IgD-negative memory B cell (primary cell): ENCODE measurements around the gene GAN. TPM values are rescaled to one million over a fixed set of nuclear protein-coding genes. Genes with fewer than 3 reads are reported as not detected.

Source experiments
- H3K27ac Mint-ChIP-seq, 3 donors: one replicate each; pipeline ENCODE4 v1.8.0; 2020 to 2022; ENCODE audit warnings: mild to moderate bottlenecking in 3 of 3, mixed read lengths in 3 of 3, moderate library complexity in 1 of 3
- H3K27me3 Mint-ChIP-seq: one replicate; pipeline ENCODE4 v1.8.0; 2021; ENCODE audit warnings: mixed read lengths
- H3K36me3 Mint-ChIP-seq: one replicate; pipeline ENCODE4 v1.8.0; 2020; ENCODE audit warnings: mild to moderate bottlenecking, mixed read lengths
- H3K4me1 Mint-ChIP-seq, 3 donors: one replicate each; pipeline ENCODE4 v1.8.0; 2020 to 2022; ENCODE audit warnings: mixed read lengths in 3 of 3, mild to moderate bottlenecking in 1 of 3
- H3K4me3 Mint-ChIP-seq, 4 donors: one replicate each; pipeline ENCODE4 v1.8.0; 2020 to 2022; ENCODE audit warnings: mild to moderate bottlenecking in 4 of 4, mixed read lengths in 4 of 4, moderate library complexity in 3 of 4
- H3K9me3 Mint-ChIP-seq, 3 donors: one replicate each; pipeline ENCODE4 v1.8.0; 2020 to 2021; ENCODE audit warnings: mixed read lengths in 3 of 3, mild to moderate bottlenecking in 1 of 3
- polyA plus RNA-seq: library from polyadenylated mRNA; unstranded; fragments of 300-500 nt; fragmentation: Illumina TruSeq; gene quantifications from one replicate; pipeline ENCODE4 v1.2.3, GENCODE V29; 2021

GAN gene
- polyA plus RNA-seq, 1 donor from 2014 or later: 2.8 TPM

GRCh38 chr16:81284995-81285600, 29.7 kb upstream of the GAN start:
- H3K27ac Mint-ChIP-seq: no peak overlapping the region
- no peaks in the 10 kb centered on the region for H3K27me3 Mint-ChIP-seq
- no peaks in the 10 kb centered on the region for H3K4me1 Mint-ChIP-seq
- H3K4me3 Mint-ChIP-seq: no peak overlapping the region
- H3K9me3 Mint-ChIP-seq: no peaks in the 10 kb centered on the region
- H3K36me3 Mint-ChIP-seq: peaks cover 3% of the 10 kb centered on the region

- Mint-ChIP-seq H3K36me3 (peaks cover 3% of the 10 kb centered on the region), H3K9me3 (no peaks in the 10 kb centered on the region), H3K27ac (no peak overlapping the region), H3K4me3 (no peak overlapping the region), H3K27me3 (peaks cover under 1% of the 10 kb centered on the region), H3K4me1 (no peaks in the 10 kb centered on the region)
Measured at GRCh38 chr16:81286190-81286589, 28.6 kb upstream of the GAN start.

GRCh38 chr16:81291117-81291516, 23.6 kb upstream of the GAN start:
- Mint-ChIP-seq H3K27me3 (peaks cover 11% of the 10 kb centered on the region), H3K27ac (peak overlapping the region in 1 of 3 donors; percentile 67), H3K4me1 (no peaks in the 10 kb centered on the region), H3K4me3 (no peak overlapping the region), H3K36me3 (no peaks in the 10 kb centered on the region), H3K9me3 (no peaks in the 10 kb centered on the region)

DNA sequence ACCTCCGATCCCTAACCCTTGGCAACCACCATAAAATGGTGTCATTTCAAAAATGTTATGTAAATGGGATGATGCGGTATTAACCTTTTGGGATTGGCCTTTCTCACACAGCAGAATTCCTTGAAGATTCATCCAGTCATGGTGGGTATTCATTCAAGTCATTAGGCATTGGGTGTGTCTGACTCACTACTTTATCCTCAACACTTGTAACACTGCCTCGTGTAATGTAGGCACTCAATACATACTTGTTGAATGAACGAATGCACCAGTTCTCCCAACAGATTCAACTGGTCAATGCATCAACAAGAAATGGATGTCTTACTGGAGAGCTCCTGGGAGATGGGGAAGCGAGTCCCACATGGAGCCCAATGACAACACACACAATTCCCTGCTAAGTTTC, 21.8 kb upstream of the GAN start:
- H3K36me3 Mint-ChIP-seq: no peaks in the 10 kb centered on the region
- no peak overlapping the region for H3K27ac Mint-ChIP-seq
- no peaks in the 10 kb centered on the region for H3K4me1 Mint-ChIP-seq
- no peaks in the 10 kb centered on the region for H3K9me3 Mint-ChIP-seq
- peaks cover 13% of the 10 kb centered on the region for H3K27me3 Mint-ChIP-seq
- H3K4me3 Mint-ChIP-seq: no peak overlapping the region

DNA sequence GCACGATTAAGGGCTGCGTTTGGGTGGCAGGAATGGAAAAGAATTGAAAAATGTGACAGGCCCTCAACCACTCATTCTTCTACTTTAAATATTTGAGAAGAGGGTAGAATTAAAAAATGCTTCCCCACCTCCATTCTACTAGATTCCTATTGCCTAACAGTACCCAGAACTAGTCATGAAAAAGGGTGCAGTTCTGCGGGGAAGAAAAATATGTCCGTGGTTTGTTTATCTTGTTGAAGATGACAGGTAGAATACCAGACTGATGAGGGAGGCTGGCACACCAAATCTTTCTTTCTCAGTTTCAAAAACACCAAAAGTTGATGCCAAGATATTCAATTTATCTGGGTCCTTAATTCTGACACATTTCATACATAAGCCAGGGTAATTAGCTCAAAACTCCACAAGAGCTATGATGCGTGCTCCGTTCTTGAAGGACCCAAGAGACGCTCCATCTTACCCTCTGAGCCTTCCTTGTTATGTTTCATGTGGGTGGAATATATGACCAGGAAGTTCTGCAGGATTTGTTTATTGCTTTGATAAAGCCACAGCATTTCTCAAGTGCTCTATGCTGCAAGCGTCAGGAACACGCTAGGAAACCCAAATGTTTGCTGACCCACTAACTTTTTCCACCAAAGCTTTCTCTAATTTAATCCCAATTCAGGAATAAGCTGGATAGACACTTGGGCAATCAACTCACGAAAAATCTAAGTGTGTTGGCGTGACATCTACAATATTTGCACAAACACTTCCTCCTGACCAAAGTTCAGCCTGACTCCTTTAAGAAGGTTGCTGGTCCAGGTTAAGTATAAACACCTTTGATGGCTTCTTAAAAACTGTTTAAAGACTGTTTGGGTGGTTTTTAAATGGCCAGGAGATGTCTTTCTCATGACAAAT, 20.6 kb upstream of the GAN start:
- Mint-ChIP-seq H3K4me3 (no peak overlapping the region), H3K9me3 (no peaks in the 10 kb centered on the region), H3K27ac (no peak overlapping the region), H3K36me3 (no peaks in the 10 kb centered on the region), H3K27me3 (peaks cover 13% of the 10 kb centered on the region), H3K4me1 (no peaks in the 10 kb centered on the region)

- Mint-ChIP-seq H3K36me3 (no peaks in the 10 kb centered on the region), H3K27me3 (peaks cover 10% of the 10 kb centered on the region), H3K27ac (no peak overlapping the region), H3K4me1 (no peaks in the 10 kb centered on the region), H3K9me3 (no peaks in the 10 kb centered on the region), H3K4me3 (no peak overlapping the region)
Measured at GRCh38 chr16:81296631-81297030, 18.1 kb upstream of the GAN start.

DNA sequence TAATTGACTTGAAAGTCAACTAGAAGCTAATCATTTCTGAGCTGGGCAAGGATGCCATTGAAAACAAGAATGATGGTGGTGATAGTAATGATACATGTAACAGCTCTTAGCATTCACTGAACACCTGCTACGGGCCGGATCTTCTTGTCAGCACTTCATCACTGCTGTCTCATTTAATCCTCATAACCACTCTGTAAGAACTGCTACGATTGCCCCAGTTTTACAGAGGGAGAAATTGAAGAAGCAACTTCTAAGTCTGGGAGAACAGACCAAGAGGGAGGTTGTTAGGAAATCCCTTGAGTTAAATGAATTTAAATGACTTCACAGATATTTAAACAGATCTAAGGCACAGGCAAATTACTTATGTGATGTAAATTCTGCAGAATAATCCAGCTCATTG, 7.0 kb upstream of the GAN start:
- H3K9me3 Mint-ChIP-seq: no peaks in the 10 kb centered on the region
- no peaks in the 10 kb centered on the region for H3K27me3 Mint-ChIP-seq
- H3K4me3 Mint-ChIP-seq: no peak overlapping the region
- peaks cover 2 to 13% (median 6%) of the 10 kb centered on the region in 3 donors for H3K4me1 Mint-ChIP-seq
- peaks cover 3% of the 10 kb centered on the region for H3K36me3 Mint-ChIP-seq
- H3K27ac Mint-ChIP-seq: no peak overlapping the region

- peaks cover 11 to 28% (median 17%) of the 10 kb centered on the region in 3 donors for H3K4me1 Mint-ChIP-seq
Measured at GRCh38 chr16:81310045-81310644, 4.6 kb upstream of the GAN start.

DNA sequence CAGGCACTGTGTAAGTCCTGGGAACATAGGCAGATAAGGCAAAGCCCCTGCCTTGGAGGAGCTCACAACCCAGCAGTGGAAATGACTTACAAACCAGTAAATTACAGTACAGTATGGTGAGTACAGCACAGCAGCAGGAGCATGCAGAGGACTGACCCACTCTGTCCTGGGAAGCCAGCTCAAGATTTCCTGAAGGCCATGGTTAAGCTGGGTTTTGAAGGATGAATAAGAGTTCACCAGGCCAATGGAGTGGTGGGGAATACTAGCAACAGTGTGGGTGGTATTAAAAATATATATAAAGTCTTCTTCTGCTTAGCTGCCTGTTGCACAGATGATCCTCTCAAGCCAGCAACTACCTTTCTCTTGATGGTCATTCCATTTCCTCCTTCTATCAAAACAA, 3.0 kb upstream of the GAN start:
- peaks cover 1% of the 10 kb centered on the region for H3K27me3 Mint-ChIP-seq
- peaks cover 15 to 34% (median 23%) of the 10 kb centered on the region in 3 donors for H3K4me1 Mint-ChIP-seq
- no peaks in the 10 kb centered on the region for H3K36me3 Mint-ChIP-seq
- peak overlapping the region in 1 of 4 donors; percentile 44 for H3K4me3 Mint-ChIP-seq
- H3K27ac Mint-ChIP-seq: no peak overlapping the region
- no peaks in the 10 kb centered on the region for H3K9me3 Mint-ChIP-seq

More at GRCh38 chr16:81310045-81310644, 4.6 kb upstream of the GAN start:
- peaks cover 1% of the 10 kb centered on the region for H3K27me3 Mint-ChIP-seq
- no peak overlapping the region for H3K27ac Mint-ChIP-seq
- no peak overlapping the region for H3K4me3 Mint-ChIP-seq
- peaks cover 2% of the 10 kb centered on the region for H3K36me3 Mint-ChIP-seq
- H3K9me3 Mint-ChIP-seq: no peaks in the 10 kb centered on the region

DNA sequence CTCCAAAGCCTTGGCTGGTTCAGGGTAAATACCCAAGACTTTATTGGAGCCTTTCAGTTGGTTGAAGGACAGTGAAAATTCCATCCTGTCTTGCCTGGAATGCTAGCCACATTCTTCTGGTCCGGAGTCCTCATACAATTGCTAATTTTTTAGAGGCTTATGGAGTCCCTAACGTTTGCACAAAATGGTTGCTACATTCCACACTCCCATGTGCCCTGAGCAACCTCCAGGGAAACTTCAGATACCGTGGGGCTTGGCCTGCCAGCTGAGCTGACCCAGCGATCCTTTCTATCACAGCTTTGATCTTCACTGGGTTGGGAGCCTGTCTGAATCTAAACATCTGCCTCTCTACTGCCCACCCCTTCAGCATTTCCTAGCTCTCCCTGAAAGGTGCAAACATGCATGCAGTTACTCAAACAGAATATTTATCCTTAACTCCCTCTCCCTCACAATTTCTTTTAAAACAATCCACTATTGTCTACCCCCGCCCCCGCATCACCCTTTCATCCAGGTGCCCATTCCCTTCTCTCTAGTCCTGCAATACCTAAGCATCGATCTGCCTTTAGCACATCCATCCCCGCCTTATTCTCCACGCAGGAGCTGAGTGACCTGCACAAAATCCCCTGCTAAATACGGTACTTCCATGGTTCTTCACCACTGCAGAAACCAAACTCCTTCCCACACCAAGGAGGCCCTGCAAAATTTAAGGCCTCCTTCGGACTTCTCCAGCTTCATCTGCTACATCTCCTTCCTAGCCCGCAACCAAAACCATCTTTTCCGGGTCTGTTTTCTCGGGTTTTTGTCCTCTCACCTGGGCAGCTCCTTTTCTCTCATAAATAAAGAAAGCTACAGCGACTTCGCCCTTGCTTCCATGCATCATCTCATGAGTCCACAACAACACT, 810 bp upstream of the GAN start:
- Mint-ChIP-seq H3K27me3 (peaks cover 1% of the 10 kb centered on the region), H3K27ac (peak overlapping the region; percentile 77 to 95 (median 84)), H3K9me3 (no peaks in the 10 kb centered on the region), H3K36me3 (no peaks in the 10 kb centered on the region), H3K4me3 (peak overlapping the region; percentile 88 to 99 (median 98)), H3K4me1 (peaks cover 15 to 33% (median 18%) of the 10 kb centered on the region in 3 donors)

GRCh38 chr16:81315271-81316175, 761 bp downstream of the GAN start:
- Mint-ChIP-seq H3K4me1 (peaks cover 16 to 33% (median 18%) of the 10 kb centered on the region in 3 donors), H3K27me3 (peaks cover 1% of the 10 kb centered on the region), H3K9me3 (no peaks in the 10 kb centered on the region), H3K27ac (peak overlapping the region; percentile 83 to 95 (median 93)), H3K36me3 (no peaks in the 10 kb centered on the region), H3K4me3 (peak overlapping the region; percentile 88 to 99 (median 98))

- H3K27me3 Mint-ChIP-seq: peaks cover 1% of the 10 kb centered on the region
- H3K27ac Mint-ChIP-seq: peak overlapping the region in 2 of 3 donors; percentile 79 to 93
- H3K36me3 Mint-ChIP-seq: no peaks in the 10 kb centered on the region
- peaks cover 16 to 33% (median 18%) of the 10 kb centered on the region in 3 donors for H3K4me1 Mint-ChIP-seq
- peak overlapping the region; percentile 86 to 98 (median 90) for H3K4me3 Mint-ChIP-seq
- no peaks in the 10 kb centered on the region for H3K9me3 Mint-ChIP-seq
Measured at GRCh38 chr16:81316176-81316496, 1.4 kb downstream of the GAN start.

DNA sequence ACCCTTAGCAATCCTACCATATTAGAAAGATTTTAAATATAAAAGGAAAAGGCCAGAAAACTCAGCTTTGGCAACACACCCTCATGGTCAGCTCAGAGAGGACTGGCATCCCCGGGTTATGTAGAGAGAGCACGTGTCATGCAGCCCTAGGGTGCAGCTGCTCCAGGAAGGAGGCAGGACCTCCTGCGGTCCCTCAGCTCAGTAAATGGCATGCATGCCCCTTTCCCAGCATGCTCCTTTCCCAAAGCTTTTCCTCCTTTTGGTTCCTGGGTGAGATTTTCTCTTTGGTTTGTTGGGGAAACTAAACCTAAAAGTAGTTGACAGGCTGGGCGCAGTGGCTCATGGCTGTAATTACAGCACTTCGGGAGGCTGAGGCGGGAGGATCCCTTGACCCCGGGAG, 3.9 kb downstream of the GAN start:
- Mint-ChIP-seq H3K36me3 (no peaks in the 10 kb centered on the region), H3K9me3 (no peaks in the 10 kb centered on the region), H3K27ac (no peak overlapping the region), H3K27me3 (peaks cover 1% of the 10 kb centered on the region), H3K4me1 (peaks cover 11 to 20% (median 18%) of the 10 kb centered on the region in 3 donors), H3K4me3 (no peak overlapping the region)
